Epidermal melanocyte (primary cell): ENCODE data around the gene MMP11.

Source experiments
- DNase-seq: peaks from one replicate; pipeline ENCODE4 v3.0.0; 2011; ENCODE audit warnings: low spot score; ENCODE audit not compliant: insufficient read length

Gene MMP11

DNA sequence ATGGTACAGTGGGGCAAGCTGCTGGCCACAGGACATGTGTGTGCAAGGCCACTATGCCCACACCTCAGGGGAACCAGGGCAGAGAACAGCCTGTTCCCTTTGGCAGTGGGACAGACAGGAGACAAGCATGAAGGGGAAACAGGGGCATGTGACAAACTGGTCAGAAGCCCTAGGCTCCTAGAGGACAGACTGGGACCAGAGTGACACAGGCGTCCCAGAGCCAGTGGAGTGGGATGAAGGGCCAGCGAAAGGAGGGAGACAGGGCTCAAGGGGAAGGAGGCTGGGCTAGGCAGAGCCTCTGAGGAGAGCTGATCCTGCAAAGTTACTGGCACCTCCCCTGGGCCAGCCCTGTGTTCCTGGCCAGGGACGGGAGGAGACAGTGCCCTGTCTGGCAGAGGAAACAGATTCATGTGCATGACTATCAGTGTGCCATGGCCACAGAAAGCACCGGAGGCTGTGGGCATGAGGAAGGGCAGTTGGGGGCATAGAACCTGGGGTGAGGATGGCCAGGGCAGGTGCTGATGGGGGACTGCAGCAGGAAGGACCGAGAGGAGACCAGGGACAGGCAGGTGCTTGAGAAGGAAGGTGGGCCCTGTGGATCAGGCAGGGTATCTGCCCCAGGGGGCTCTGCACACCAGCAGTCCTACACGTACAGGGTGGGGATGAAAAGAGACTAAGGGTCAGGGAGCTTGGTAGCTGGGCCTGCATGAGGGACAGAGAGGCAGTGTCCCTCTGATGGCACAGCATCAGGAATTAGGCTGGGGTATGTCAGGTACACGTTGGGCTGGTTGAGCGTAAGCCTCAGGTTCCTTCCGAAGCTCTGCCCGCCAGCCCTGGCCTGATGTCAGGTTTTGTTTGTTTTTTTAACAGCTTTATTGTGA lies 56.4 kb downstream of the MMP11 start:
- DNase-seq, result no peak

DNA sequence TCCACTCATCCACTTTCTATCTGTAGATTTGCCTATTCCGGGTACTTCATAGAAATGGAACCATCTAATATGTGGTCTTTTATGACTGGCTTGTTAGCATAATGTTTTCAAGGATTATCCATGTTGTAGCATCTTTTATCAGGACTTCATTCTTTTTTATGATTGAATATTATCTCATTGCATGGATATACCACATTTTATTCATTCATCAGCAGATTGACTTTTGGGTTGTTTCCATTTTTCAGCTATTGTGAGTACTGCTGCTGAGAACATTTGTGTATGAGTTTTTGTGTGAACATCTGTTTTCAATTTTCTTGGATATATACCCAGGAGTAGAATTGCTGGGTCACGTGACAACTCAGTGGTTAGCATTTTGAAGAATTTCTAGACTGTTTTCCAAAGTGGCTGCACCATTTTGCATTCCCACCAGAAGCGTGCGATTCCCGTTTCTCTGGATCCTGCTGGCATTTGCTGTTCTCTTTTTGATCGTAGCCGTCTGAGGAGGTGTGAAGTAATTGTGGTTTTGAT lies 57.3 kb downstream of the MMP11 start:
- DNase-seq, result no peak

DNA sequence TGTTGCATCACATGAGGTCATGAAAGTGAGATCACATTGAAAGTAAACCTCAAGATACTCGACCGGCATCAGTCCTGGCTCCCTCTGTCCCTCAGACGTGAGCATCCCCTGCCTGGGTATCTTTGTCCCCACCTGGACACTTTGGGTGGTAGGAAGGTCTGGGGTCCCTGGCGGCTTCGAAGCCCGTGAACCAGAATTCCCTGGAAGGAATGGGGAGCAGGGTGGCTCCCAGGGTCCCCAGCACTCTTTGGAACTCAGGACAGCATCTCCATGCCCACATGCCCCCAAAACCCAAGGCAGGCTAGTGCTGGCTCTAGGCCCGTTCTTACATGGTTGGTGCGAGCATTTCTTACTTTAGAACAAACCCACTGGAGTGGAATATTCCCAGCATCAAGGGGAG lies 58.6 kb downstream of the MMP11 start:
- no peak for DNase-seq

DNA sequence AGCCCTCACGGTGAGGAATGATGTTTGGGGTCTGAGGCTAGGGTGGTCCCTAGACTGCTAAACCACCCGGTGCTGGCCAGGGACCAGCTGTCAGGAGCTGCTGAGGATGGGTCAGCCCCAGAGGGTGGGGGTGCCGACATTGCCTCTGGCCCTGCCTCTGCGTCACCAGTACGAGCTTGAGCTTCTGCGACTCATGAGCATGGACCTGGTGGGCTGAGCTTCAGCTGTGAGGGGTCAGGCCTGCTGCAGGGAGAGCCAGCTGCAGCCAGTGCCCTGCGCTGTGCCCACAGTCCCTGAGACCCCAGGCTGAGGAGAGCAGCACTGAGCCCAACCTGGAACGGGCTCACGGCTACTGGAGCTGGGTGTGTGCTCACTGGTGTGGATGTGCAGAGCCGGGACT lies 59.1 kb downstream of the MMP11 start:
- DNase-seq, result no peak

DNA sequence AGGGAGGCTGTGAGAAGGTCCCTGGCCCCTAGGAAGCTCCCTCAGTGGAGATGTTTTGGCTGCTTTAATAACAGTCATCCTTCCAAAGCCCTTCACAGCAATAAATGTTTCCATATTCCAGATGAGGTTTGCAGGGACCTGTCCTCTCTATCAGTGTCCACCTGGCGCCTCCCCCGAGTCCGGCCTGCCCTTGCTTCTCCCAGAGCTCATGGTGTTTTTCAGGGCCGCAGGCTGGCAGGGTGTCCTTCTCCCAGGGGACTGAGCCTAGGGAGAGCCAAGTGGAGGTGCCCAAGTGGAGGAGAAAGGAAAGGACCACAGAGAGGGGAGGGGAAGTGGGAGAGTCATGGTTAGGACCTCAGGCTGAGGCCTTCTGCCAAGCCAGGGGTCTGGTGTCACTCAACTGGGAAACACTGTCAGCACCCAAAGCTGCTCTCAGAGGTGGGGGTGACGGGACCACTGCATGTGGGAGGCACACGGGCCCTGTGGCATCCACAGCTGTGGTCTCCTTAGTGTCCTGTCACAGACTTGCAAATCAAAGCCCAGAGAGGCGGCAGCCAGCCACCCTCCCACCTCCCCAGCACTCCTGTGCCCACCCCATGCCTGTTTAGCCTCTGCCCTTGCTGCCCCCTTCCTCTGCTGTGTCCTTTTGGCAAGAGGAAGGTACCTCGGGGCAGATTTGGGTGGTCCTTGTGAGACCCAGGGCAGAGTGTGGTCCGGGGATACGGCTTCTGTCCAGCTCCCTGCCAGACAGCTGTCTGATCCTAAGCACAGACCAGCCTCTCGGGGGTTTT lies 59.8 kb downstream of the MMP11 start:
- DNase-seq, result no peak

DNA sequence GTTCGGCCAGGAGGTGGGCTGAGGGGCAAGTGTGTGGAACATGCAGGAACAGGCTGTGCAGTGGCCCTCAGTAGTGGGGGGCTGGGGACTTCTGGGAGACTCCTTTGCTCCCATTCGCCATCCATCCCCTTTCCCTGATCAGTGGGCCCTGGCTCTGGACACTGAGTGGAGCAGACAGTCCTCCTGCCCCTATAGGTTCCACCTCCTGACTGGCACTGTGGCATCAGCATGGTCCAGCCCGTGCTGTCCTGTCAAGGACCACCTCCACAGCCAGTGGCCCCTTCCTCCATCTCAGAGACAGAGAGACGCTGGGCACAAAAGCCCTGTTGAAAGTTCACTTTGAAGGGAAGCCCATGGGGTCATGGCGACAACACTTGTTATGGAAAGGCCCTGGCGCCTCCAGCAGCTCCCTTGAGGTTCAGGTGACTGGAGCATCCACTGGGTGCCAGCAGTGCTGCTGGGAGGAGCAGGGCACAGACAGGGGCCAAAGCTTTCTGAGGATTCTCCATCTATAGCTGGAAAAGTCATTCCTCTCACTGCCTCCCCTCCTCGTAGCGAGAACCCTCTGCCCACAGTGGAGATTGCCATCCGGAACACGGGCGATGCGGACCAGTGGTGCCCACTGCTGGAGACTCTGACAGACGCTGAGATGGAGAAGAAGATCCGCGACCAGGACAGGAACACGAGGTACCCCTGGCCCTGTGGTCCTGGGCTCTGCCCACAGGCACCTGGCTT lies 60.5 kb downstream of the MMP11 start:
- DNase-seq, result no peak
